ENCODE data around the gene SGK1. TPM values are rescaled to one million over a fixed set of nuclear protein-coding genes. Genes with fewer than 3 reads are reported as not detected.

Gene SGK1
- total RNA-seq, 1 donor from 2014 or later = 94.3 TPM

DNA sequence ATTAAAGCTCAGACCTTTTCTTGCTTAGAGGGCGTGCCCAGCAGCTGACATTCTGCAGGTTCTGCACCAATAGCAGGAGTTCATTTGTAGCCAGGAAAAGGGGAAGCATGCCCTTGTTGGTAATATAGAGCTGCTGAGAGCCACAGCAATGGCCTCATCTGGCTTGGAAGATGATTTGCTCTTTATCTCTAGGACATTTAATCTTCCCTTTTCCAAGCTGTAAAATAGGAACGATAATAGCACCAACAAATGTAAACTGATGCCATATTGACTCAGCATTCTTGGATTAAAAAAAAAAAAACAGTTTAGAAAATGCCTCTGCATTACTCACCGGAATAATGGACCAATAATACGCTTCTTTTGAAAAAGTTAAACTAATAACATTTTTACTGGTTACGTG lies 172.1 kb downstream of the SGK1 start:
- H3K27me3 ChIP-seq (ENCODE audit: control insufficient read depth, insufficient read depth, low read length) = no peaks in the 10 kb centered on the region
- no peak for DNase-seq (ENCODE audit: low read depth)
- no peaks in the 10 kb centered on the region for H3K36me3 ChIP-seq (ENCODE audit: control insufficient read depth, insufficient read depth, low read length)
- no peak overlapping the region for H3K4me3 ChIP-seq (ENCODE audit: low read depth, low read length)
- TF ChIP-seq, protein P1, sequence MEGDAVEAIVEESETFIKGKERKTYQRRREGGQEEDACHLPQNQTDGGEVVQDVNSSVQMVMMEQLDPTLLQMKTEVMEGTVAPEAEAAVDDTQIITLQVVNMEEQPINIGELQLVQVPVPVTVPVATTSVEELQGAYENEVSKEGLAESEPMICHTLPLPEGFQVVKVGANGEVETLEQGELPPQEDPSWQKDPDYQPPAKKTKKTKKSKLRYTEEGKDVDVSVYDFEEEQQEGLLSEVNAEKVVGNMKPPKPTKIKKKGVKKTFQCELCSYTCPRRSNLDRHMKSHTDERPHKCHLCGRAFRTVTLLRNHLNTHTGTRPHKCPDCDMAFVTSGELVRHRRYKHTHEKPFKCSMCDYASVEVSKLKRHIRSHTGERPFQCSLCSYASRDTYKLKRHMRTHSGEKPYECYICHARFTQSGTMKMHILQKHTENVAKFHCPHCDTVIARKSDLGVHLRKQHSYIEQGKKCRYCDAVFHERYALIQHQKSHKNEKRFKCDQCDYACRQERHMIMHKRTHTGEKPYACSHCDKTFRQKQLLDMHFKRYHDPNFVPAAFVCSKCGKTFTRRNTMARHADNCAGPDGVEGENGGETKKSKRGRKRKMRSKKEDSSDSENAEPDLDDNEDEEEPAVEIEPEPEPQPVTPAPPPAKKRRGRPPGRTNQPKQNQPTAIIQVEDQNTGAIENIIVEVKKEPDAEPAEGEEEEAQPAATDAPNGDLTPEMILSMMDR (IDR thresholded peaks at IDR 0.05; ENCODE audit: insufficient read depth, low read length, poor library complexity, severe bottlenecking) = no peak

DNA sequence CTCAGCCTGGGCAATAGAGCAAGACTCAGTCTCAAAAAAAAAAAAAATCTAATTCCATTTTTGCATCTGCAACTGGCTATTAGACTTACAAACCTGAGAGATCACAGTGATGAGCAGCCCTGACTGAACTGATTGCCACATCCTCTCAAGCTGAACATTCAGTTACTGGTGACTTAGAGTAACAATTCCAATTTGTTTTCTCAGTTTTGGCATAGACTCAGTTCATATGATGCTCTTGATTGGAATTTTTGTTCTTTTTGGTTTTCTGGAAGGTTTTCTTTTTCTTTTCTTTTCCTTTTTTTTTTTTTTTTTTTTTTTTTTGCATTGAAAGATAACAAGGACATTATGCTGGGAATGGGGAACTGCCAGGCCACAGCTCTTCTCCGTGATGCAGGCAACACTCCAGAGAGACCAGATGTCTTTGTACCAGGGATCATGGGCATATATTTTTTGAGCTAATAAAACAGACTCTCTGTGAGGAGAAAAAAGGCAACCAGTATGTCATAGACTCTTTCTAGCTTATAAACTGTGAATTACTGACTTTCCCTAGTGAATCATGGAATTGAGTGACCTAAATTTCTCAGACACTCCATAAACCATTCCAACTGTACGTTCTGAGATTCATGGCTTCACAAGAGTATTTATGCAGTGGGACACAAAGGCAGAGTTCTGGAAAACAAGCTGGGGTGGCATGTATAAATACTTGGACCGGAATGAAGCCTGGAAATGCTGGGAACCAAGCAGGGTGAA lies 179.5 kb downstream of the SGK1 start:
- no peaks in the 10 kb centered on the region for H3K27me3 ChIP-seq (ENCODE audit: control insufficient read depth, insufficient read depth, low read length)
- no peak for DNase-seq (ENCODE audit: low read depth)

DNA sequence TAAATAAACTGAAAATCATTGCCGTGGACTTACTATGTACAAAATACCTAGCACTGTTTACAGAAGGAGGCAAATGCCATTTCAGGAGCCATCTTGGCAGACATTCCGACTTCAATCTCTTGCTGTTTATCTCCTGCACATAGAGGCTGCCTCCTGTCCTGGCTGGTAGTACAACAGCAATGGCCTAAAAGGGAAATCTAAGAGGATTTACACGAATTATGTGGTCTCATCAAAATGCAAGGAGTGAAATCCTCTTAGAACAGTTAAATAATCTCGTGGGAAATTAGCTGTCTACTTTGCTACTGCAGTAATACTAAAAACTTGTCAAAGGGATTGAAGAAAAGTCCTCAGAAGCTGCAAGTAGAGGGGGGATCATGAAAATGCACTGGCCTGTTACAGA lies 183.3 kb downstream of the SGK1 start:
- TF ChIP-seq, protein P1 (IDR thresholded peaks at IDR 0.05; ENCODE audit: insufficient read depth, low read length, poor library complexity, severe bottlenecking) = no peak
- no peaks in the 10 kb centered on the region for H3K36me3 ChIP-seq (ENCODE audit: control insufficient read depth, insufficient read depth, low read length)
- no peak overlapping the region for H3K4me3 ChIP-seq (ENCODE audit: low read depth, low read length)
- no peak for DNase-seq (ENCODE audit: low read depth)
- no peaks in the 10 kb centered on the region for H3K27me3 ChIP-seq (ENCODE audit: control insufficient read depth, insufficient read depth, low read length)

More for the DNA sequence above, 179.5 kb downstream of the SGK1 start:
- Histone ChIP-seq H3K36me3 (ENCODE audit: control insufficient read depth, insufficient read depth, low read length) (no peaks in the 10 kb centered on the region), H3K4me3 (ENCODE audit: low read depth, low read length) (no peak overlapping the region)
- TF ChIP-seq, protein P1 (IDR thresholded peaks at IDR 0.05; ENCODE audit: insufficient read depth, low read length, poor library complexity, severe bottlenecking) = no peak

DNA sequence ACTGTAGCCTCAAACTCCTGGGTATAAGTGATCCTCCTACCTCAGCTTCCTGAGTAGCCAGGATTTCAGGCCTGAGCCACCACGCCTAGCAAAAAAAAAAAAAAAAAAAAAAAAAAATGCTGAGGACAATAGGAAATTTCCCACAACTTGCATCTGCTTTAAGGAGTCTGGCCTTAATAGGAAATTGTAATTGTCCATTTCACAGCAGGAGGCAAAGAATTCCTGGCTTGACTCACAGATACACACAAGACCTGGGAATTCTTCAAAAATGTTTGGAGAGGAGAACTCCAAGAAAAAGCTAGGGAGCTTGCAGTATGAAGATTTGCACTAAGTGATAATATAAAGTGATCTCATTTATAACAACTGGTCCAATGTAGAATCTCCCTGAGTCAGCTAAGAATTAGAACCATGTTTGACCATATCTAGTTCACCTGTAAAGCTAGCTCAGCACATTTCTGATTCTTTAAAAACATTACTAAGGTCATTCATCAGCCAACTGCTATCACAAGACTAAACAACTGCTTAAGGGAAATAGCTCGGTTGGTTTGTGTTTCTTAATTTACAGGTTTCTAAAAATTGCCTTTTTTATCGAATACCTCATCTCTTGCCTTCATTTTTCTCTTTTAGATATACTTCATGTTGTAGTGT lies 185.3 kb downstream of the SGK1 start:
- no peaks in the 10 kb centered on the region for H3K36me3 ChIP-seq (ENCODE audit: control insufficient read depth, insufficient read depth, low read length)
- no peaks in the 10 kb centered on the region for H3K27me3 ChIP-seq (ENCODE audit: control insufficient read depth, insufficient read depth, low read length)
- DNase-seq (ENCODE audit: low read depth) = no peak
- H3K4me3 ChIP-seq (ENCODE audit: low read depth, low read length) = no peak overlapping the region
- TF ChIP-seq, protein P1 (IDR thresholded peaks at IDR 0.05; ENCODE audit: insufficient read depth, low read length, poor library complexity, severe bottlenecking) = no peak

DNA sequence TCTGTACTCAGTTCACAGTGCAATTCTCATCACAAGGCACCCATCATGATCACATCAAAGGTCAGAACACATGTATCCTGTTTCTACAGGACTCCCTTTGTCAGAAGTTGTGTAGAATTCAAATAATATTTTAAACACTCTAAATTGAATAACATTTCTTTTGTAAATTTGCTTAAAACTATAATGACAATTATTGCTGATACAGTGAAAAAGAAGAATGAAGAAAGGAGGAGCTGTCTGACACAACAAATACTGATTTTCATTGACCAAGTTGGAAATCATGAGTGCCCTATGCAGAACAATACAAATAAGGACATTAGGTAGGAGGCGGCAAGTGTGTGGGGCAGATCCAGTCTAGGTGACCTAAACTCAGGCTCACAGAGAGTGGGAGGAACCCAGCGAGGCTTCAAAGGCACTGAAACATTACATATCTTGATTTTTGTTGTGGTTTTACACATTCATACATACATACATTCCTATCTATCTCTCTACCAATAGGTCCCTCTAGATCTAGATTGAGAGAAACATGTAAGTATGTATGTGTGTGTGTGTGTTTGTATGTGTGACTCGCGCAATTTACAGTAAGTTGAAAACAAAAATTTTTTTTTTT lies 186.3 kb downstream of the SGK1 start:
- Histone ChIP-seq H3K36me3 (ENCODE audit: control insufficient read depth, insufficient read depth, low read length) (no peaks in the 10 kb centered on the region), H3K27me3 (ENCODE audit: control insufficient read depth, insufficient read depth, low read length) (no peaks in the 10 kb centered on the region), H3K4me3 (ENCODE audit: low read depth, low read length) (no peak overlapping the region)
- TF ChIP-seq, protein P1 (IDR thresholded peaks at IDR 0.05; ENCODE audit: insufficient read depth, low read length, poor library complexity, severe bottlenecking) = no peak
- no peak for DNase-seq (ENCODE audit: low read depth)
